Measurements from ENCODE around the gene SLC35F3. TPM values are rescaled to one million over a fixed set of nuclear protein-coding genes. Genes with fewer than 3 reads are reported as not detected.

SLC35F3 gene
- total RNA-seq, 1 experiment from 2014 or later: 0.94 TPM

DNA sequence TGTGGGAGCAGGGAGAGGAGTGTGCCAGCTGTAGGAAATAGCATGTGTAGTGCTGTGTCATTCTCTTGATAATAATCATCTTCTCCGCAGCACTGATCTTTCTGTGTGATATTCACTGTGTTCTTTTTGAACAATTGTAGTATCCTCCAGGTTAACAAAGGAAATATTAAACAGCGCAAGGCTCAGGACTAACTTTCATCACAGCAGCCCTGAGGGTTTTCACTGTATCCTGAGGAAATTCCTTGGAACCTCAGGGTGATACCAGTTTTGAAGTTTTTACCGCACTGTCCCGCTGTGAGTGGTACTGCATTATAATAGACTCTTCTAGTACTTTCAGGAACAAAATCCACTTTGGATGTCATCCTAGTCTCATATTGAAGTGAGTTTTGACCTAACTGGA lies 240.4 kb downstream of the SLC35F3 start:
- ATAC-seq: no peak
- Mint-ChIP-seq H3K27me3 (ENCODE audit: low read depth) (no peaks in the 10 kb centered on the region), H3K4me3 (no peak overlapping the region), H3K36me3 (peaks cover 2% of the 10 kb centered on the region; the same call in 1 of the 2 replicates), H3K27ac (no peak overlapping the region), H3K4me1 (no peaks in the 10 kb centered on the region), H3K9me3 (peaks cover 9% of the 10 kb centered on the region)
- CTCF ChIA-PET: no interaction called here
- TF ChIP-seq KAT7 (CRISPR knock-in tag; IDR thresholded peaks at IDR 0.05; ENCODE audit: borderline replicate concordance) (no peak), NFYB (CRISPR knock-in tag; conservative IDR thresholded peaks at IDR 0.05; ENCODE audit: low read depth) (no peak), OVOL2 (CRISPR knock-in tag; IDR thresholded peaks at IDR 0.05; ENCODE audit: borderline replicate concordance) (no peak), ATF2 (CRISPR knock-in tag; IDR thresholded peaks at IDR 0.05; ENCODE audit: borderline replicate concordance, low read depth) (no peak), NFATC4 (CRISPR knock-in tag; IDR thresholded peaks at IDR 0.05) (no peak), CDX4 (CRISPR knock-in tag; IDR thresholded peaks at IDR 0.05; ENCODE audit: borderline replicate concordance) (no peak), GABPB1 (CRISPR knock-in tag; IDR thresholded peaks at IDR 0.05) (no peak), MXD4 (CRISPR knock-in tag; IDR thresholded peaks at IDR 0.05; ENCODE audit: borderline replicate concordance) (no peak), ZNF396 (CRISPR knock-in tag; IDR thresholded peaks at IDR 0.05; ENCODE audit: borderline replicate concordance) (no peak)
- TF ChIP-seq, protein P1, sequence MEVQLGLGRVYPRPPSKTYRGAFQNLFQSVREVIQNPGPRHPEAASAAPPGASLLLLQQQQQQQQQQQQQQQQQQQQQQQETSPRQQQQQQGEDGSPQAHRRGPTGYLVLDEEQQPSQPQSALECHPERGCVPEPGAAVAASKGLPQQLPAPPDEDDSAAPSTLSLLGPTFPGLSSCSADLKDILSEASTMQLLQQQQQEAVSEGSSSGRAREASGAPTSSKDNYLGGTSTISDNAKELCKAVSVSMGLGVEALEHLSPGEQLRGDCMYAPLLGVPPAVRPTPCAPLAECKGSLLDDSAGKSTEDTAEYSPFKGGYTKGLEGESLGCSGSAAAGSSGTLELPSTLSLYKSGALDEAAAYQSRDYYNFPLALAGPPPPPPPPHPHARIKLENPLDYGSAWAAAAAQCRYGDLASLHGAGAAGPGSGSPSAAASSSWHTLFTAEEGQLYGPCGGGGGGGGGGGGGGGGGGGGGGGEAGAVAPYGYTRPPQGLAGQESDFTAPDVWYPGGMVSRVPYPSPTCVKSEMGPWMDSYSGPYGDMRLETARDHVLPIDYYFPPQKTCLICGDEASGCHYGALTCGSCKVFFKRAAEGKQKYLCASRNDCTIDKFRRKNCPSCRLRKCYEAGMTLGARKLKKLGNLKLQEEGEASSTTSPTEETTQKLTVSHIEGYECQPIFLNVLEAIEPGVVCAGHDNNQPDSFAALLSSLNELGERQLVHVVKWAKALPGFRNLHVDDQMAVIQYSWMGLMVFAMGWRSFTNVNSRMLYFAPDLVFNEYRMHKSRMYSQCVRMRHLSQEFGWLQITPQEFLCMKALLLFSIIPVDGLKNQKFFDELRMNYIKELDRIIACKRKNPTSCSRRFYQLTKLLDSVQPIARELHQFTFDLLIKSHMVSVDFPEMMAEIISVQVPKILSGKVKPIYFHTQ (CRISPR knock-in tag; IDR thresholded peaks at IDR 0.05): no peak
- no peak for DNase-seq (ENCODE audit: low spot score)
- POLR2A ChIA-PET: no interaction called here

GRCh38 chr1:234148350-234148749 lies 243.9 kb downstream of the SLC35F3 start:
- H3K4me3 Mint-ChIP-seq: no peak overlapping the region
- ChIA-PET POLR2A (no interaction called here), CTCF (interaction anchor here (1.2 kb wide), 1 partner anchor 40 kb away, joined by 5 read pairs; no protein-coding TSS in a partner anchor)
- peaks cover 9% of the 10 kb centered on the region for H3K4me1 Mint-ChIP-seq
- peaks cover 9% of the 10 kb centered on the region for H3K9me3 Mint-ChIP-seq
- no peak overlapping the region for H3K27ac Mint-ChIP-seq
- no peaks in the 10 kb centered on the region for H3K27me3 Mint-ChIP-seq (ENCODE audit: low read depth)
- no peak for DNase-seq (ENCODE audit: low spot score)
- peaks cover 2% of the 10 kb centered on the region; the same call in 1 of the 2 replicates for H3K36me3 Mint-ChIP-seq
- ATAC-seq: no peak
- TF ChIP-seq ZNF425 (CRISPR knock-in tag; conservative IDR thresholded peaks at IDR 0.05) (no peak), SMAD3 (CRISPR knock-in tag; IDR thresholded peaks at IDR 0.05; ENCODE audit: borderline replicate concordance) (no peak), ZNF263 (CRISPR knock-in tag; IDR thresholded peaks at IDR 0.05; ENCODE audit: low read depth) (no peak), GRHL2 (CRISPR knock-in tag; IDR thresholded peaks at IDR 0.05; ENCODE audit: insufficient replicate concordance, severe bottlenecking) (no peak), SMAD4 (CRISPR knock-in tag; IDR thresholded peaks at IDR 0.05) (no peak), E2F1 (CRISPR knock-in tag; IDR thresholded peaks at IDR 0.05) (no peak)
- TF ChIP-seq, protein P2, sequence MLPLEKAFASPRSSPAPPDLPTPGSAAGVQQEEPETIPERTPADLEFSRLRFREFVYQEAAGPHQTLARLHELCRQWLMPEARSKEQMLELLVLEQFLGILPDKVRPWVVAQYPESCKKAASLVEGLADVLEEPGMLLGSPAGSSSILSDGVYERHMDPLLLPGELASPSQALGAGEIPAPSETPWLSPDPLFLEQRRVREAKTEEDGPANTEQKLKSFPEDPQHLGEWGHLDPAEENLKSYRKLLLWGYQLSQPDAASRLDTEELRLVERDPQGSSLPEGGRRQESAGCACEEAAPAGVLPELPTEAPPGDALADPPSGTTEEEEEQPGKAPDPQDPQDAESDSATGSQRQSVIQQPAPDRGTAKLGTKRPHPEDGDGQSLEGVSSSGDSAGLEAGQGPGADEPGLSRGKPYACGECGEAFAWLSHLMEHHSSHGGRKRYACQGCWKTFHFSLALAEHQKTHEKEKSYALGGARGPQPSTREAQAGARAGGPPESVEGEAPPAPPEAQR (CRISPR knock-in tag; IDR thresholded peaks at IDR 0.05): no peak
- TF ChIP-seq, protein P3, sequence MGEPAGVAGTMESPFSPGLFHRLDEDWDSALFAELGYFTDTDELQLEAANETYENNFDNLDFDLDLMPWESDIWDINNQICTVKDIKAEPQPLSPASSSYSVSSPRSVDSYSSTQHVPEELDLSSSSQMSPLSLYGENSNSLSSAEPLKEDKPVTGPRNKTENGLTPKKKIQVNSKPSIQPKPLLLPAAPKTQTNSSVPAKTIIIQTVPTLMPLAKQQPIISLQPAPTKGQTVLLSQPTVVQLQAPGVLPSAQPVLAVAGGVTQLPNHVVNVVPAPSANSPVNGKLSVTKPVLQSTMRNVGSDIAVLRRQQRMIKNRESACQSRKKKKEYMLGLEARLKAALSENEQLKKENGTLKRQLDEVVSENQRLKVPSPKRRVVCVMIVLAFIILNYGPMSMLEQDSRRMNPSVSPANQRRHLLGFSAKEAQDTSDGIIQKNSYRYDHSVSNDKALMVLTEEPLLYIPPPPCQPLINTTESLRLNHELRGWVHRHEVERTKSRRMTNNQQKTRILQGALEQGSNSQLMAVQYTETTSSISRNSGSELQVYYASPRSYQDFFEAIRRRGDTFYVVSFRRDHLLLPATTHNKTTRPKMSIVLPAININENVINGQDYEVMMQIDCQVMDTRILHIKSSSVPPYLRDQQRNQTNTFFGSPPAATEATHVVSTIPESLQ (CRISPR knock-in tag; IDR thresholded peaks at IDR 0.05): no peak
- TF ChIP-seq, protein P4, sequence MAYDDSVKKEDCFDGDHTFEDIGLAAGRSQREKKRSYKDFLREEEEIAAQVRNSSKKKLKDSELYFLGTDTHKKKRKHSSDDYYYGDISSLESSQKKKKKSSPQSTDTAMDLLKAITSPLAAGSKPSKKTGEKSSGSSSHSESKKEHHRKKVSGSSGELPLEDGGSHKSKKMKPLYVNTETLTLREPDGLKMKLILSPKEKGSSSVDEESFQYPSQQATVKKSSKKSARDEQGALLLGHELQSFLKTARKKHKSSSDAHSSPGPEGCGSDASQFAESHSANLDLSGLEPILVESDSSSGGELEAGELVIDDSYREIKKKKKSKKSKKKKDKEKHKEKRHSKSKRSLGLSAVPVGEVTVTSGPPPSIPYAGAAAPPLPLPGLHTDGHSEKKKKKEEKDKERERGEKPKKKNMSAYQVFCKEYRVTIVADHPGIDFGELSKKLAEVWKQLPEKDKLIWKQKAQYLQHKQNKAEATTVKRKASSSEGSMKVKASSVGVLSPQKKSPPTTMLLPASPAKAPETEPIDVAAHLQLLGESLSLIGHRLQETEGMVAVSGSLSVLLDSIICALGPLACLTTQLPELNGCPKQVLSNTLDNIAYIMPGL (CRISPR knock-in tag; IDR thresholded peaks at IDR 0.05): no peak
- TF ChIP-seq, protein P5, sequence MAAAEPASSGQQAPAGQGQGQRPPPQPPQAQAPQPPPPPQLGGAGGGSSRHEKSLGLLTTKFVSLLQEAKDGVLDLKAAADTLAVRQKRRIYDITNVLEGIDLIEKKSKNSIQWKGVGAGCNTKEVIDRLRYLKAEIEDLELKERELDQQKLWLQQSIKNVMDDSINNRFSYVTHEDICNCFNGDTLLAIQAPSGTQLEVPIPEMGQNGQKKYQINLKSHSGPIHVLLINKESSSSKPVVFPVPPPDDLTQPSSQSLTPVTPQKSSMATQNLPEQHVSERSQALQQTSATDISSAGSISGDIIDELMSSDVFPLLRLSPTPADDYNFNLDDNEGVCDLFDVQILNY (CRISPR knock-in tag; IDR thresholded peaks at IDR 0.05): no peak
